HG02840 (cell line): ENCODE measurements around the gene SLC16A2.
"Not testable (repeated sequence)": the region's sequence is repeated elsewhere in the genome, so short reads cannot be mapped to it uniquely, and the experiment has no call there.

ENCODE experiments used
- ATAC-seq: cut with Tn5 transposase; IDR thresholded peaks from one replicate; pipeline ENCODE4 v1.9.1; 2021; ENCODE audit warnings: mild to moderate bottlenecking, moderate library complexity, moderate number of reproducible peaks; ENCODE audit not compliant: unreplicated experiment, low FRiP score

SLC16A2 gene

GRCh38 chrX:74505437-74505836 lies 84.1 kb downstream of the SLC16A2 start:
- ATAC-seq, result no peak

GRCh38 chrX:74506317-74507115 lies 85.2 kb downstream of the SLC16A2 start:
- ATAC-seq, result peak; percentile 89

GRCh38 chrX:74507191-74507590 lies 85.9 kb downstream of the SLC16A2 start:
- ATAC-seq, result no peak

- no peak for ATAC-seq
These were observed 88.7 kb downstream of the SLC16A2 start for GRCh38 chrX:74509989-74510388.

- no peak for ATAC-seq
These were observed 89.1 kb downstream of the SLC16A2 start for GRCh38 chrX:74510401-74510800.

GRCh38 chrX:74511704-74512103 lies 90.4 kb downstream of the SLC16A2 start:
- no peak for ATAC-seq

- no peak for ATAC-seq
These were observed 93.1 kb downstream of the SLC16A2 start for GRCh38 chrX:74514384-74514783.

GRCh38 chrX:74515356-74515755 lies 94.1 kb downstream of the SLC16A2 start:
- no peak for ATAC-seq

- ATAC-seq, result not testable (repeated sequence)
These were observed 94.7 kb downstream of the SLC16A2 start for GRCh38 chrX:74516013-74516412.

GRCh38 chrX:74519870-74520269 lies 98.6 kb downstream of the SLC16A2 start:
- ATAC-seq, result no peak

- no peak for ATAC-seq
These were observed 99.0 kb downstream of the SLC16A2 start for GRCh38 chrX:74520291-74520690.

- no peak for ATAC-seq
These were observed 99.6 kb downstream of the SLC16A2 start for GRCh38 chrX:74520896-74521295.

- no peak for ATAC-seq
These were observed 100.9 kb downstream of the SLC16A2 start for GRCh38 chrX:74521961-74522751.

GRCh38 chrX:74523224-74523623 lies 101.9 kb downstream of the SLC16A2 start:
- no peak for ATAC-seq

- ATAC-seq, result no peak
These were observed 102.8 kb downstream of the SLC16A2 start for GRCh38 chrX:74523870-74524735.

GRCh38 chrX:74525116-74525515 lies 103.8 kb downstream of the SLC16A2 start:
- no peak for ATAC-seq

- no peak for ATAC-seq
These were observed 105.5 kb downstream of the SLC16A2 start for GRCh38 chrX:74526764-74527163.

GRCh38 chrX:74527350-74527749 lies 106.1 kb downstream of the SLC16A2 start:
- ATAC-seq, result no peak

GRCh38 chrX:74529311-74529710 lies 108.0 kb downstream of the SLC16A2 start:
- ATAC-seq, result no peak

GRCh38 chrX:74531081-74531480 lies 109.8 kb downstream of the SLC16A2 start:
- ATAC-seq, result no peak

GRCh38 chrX:74534569-74535038 lies 113.3 kb downstream of the SLC16A2 start:
- peak; percentile 50 for ATAC-seq
